H1 (cell line): Measurements from ENCODE around the gene CTU1. TPM values are rescaled to one million over a fixed set of nuclear protein-coding genes. Genes with fewer than 3 reads are reported as not detected.

ENCODE experiments used
- CTCF ChIA-PET: fragments of 300-600 bp; sonication (Branson Sonifier 250); formaldehyde crosslinking; loops from one replicate; lab custom pipeline; 2021; ENCODE audit not compliant: partially characterized antibody; lab: Charles Lee
- POLR2A ChIA-PET: fragments of 300-600 bp; sonication (Branson Sonifier 250); formaldehyde crosslinking; loops from one replicate; lab custom pipeline; 2021; ENCODE audit warnings: inconsistent platforms; ENCODE audit not compliant: partially characterized antibody; lab: Charles Lee
- DNase-seq, 2 experiments: peaks; one replicate each; pipeline versions ENCODE4 v3.0.0 to v3.0.0-alpha.2; 2010 to 2022; ENCODE audit warnings: low spot score in 2 of 2, low read depth in 1 of 2, mixed read lengths in 1 of 2
- FAIRE-seq: peaks from 2 replicates; lab custom pipeline; 2011; peaks lifted over from hg19 to GRCh38; lab: Jason Lieb, UNC
- H2AFZ ChIP-seq: 2 replicates; pipeline ENCODE4 v1.8.1; 2012; ENCODE audit warnings: low read length, inconsistent platforms
- H2AK5ac ChIP-seq: 2 replicates; pipeline ENCODE4 v1.6.1; 2013; ENCODE audit warnings: low read depth, low read length
- H2BK120ac ChIP-seq: replicated peaks from 2 replicates; pipeline ENCODE3; 2013; ENCODE audit warnings: low read depth, low read length, inconsistent platforms
- H2BK12ac ChIP-seq: 2 replicates; pipeline ENCODE4 v1.6.1; 2013; ENCODE audit warnings: low read depth, low read length
- H2BK15ac ChIP-seq: 2 replicates; pipeline ENCODE4 v1.6.1; 2013; ENCODE audit warnings: low read length
- H2BK20ac ChIP-seq: 2 replicates; pipeline ENCODE4 v1.6.1; 2013; ENCODE audit warnings: low read length
- H2BK5ac ChIP-seq: 2 replicates; pipeline ENCODE4 v1.6.1; 2013; ENCODE audit warnings: low read depth, low read length
- H3K14ac ChIP-seq: 2 replicates; pipeline ENCODE4 v1.6.1; 2013; ENCODE audit warnings: inconsistent platforms; ENCODE audit not compliant: insufficient read length
- H3K18ac ChIP-seq: 2 replicates; pipeline ENCODE4 v1.6.1; 2013; ENCODE audit warnings: low read length; ENCODE audit errors: extremely low read depth
- H3K23ac ChIP-seq: 2 replicates; pipeline ENCODE4 v1.6.1; 2013; ENCODE audit warnings: inconsistent platforms; ENCODE audit not compliant: insufficient read length
- H3K23me2 ChIP-seq: 2 replicates; pipeline ENCODE4 v1.6.1; 2013; ENCODE audit warnings: low read depth, low read length
- H3K27ac ChIP-seq: 2 replicates; pipeline ENCODE4 v1.6.1; 2011; ENCODE audit warnings: low read depth, low read length, inconsistent platforms
- H3K27me3 ChIP-seq, 4 experiments: replicated peaks in 1 of 4; 1 replicate in 1 of 4; 2 replicates in 3 of 4; pipeline versions ENCODE4 v1.6.1 to v1.8.1; 2011 to 2013; ENCODE audit warnings: low read length in 3 of 4, mild to moderate bottlenecking in 3 of 4, inconsistent platforms in 2 of 4, mixed read lengths in 2 of 4, moderate library complexity in 1 of 4; ENCODE audit not compliant: control insufficient read depth in 3 of 4, insufficient read depth in 3 of 4; ENCODE audit errors: extremely low read depth in 1 of 4
- H3K36me3 ChIP-seq, 4 experiments: 2 replicates each; pipeline versions ENCODE4 v1.6.1 to v1.8.1; 2011 to 2013; ENCODE audit warnings: mild to moderate bottlenecking in 4 of 4, low read length in 3 of 4, moderate library complexity in 2 of 4, control low read depth in 1 of 4, inconsistent platforms in 1 of 4; ENCODE audit not compliant: insufficient read depth in 4 of 4, control insufficient read depth in 2 of 4
- H3K4ac ChIP-seq: replicated peaks from 2 replicates; pipeline ENCODE3; 2013; ENCODE audit warnings: low read length, low read depth, mixed read lengths, inconsistent platforms; ENCODE audit not compliant: insufficient read length
- H3K4me1 ChIP-seq, 4 experiments: replicated peaks in 1 of 4; 1 replicate in 1 of 4; 2 replicates in 3 of 4; pipeline versions ENCODE4 v1.6.1 to v1.8.1; 2011 to 2013; ENCODE audit warnings: low read length in 3 of 4, inconsistent platforms in 2 of 4, mixed read lengths in 1 of 4; ENCODE audit not compliant: insufficient read depth in 4 of 4, control insufficient read depth in 3 of 4
- H3K4me2 ChIP-seq, 2 experiments: 2 replicates each; pipeline versions ENCODE4 v1.6.1 to v1.8.1; 2011 to 2013; ENCODE audit warnings: low read depth in 2 of 2, low read length in 2 of 2, control low read depth in 1 of 2, inconsistent platforms in 1 of 2, mild to moderate bottlenecking in 1 of 2; ENCODE audit not compliant: insufficient read depth in 1 of 2
- H3K4me3 ChIP-seq, 4 experiments: fragments of 200-600, 300-600 bp in 1 of 4; sonication (generic), shearing (Covaris generic), sonication (Bioruptor Twin) in 1 of 4; 2 replicates each; pipeline versions ENCODE4 v1.5.1 to v1.8.1; 2011 to 2016; ENCODE audit warnings: low read length in 4 of 4, low read depth in 3 of 4, control low read depth in 2 of 4, inconsistent platforms in 2 of 4, mild to moderate bottlenecking in 2 of 4, mixed read lengths in 1 of 4, moderate library complexity in 1 of 4; ENCODE audit not compliant: insufficient read depth in 2 of 4; ENCODE audit errors: extremely low read depth in 1 of 4
- H3K56ac ChIP-seq: replicated peaks from 2 replicates; pipeline ENCODE3; 2013; ENCODE audit warnings: low read depth, mild to moderate bottlenecking, mixed read lengths, low read length, inconsistent platforms; ENCODE audit not compliant: insufficient read length
- H3K79me1 ChIP-seq: 2 replicates; pipeline ENCODE4 v1.6.1; 2013; ENCODE audit warnings: low read depth, low read length, control low read depth
- H3K79me2 ChIP-seq, 2 experiments: 2 replicates each; pipeline versions ENCODE4 v1.6.1 to v1.8.1; 2012 to 2013; ENCODE audit warnings: low read length in 2 of 2, mild to moderate bottlenecking in 2 of 2, inconsistent platforms in 1 of 2; ENCODE audit not compliant: insufficient read depth in 2 of 2, control insufficient read depth in 1 of 2
- H3K9ac ChIP-seq, 4 experiments: replicated peaks in 1 of 4; 1 replicate in 1 of 4; 2 replicates in 3 of 4; pipeline versions ENCODE4 v1.6.1 to v1.8.1; 2011 to 2013; ENCODE audit warnings: low read depth in 3 of 4, low read length in 3 of 4, control low read depth in 2 of 4, mild to moderate bottlenecking in 2 of 4, moderate library complexity in 2 of 4, inconsistent platforms in 1 of 4; ENCODE audit errors: extremely low read depth in 1 of 4
- H3K9me3 ChIP-seq, 2 experiments: 2 replicates each; pipeline versions ENCODE4 v1.6.1 to v1.8.1; 2012 to 2013; ENCODE audit warnings: mild to moderate bottlenecking in 2 of 2, moderate library complexity in 2 of 2, control low read depth in 1 of 2, inconsistent platforms in 1 of 2, low read depth in 1 of 2, low read length in 1 of 2, mixed read lengths in 1 of 2; ENCODE audit not compliant: insufficient read depth in 2 of 2
- H4K20me1 ChIP-seq, 2 experiments: replicated peaks in 1 of 2; 2 replicates each; pipeline versions ENCODE3 to v1.8.1; 2011 to 2013; ENCODE audit warnings: inconsistent platforms in 2 of 2, low read length in 2 of 2, mild to moderate bottlenecking in 1 of 2; ENCODE audit not compliant: insufficient read depth in 2 of 2, control insufficient read depth in 1 of 2
- H4K5ac ChIP-seq: 2 replicates; pipeline ENCODE4 v1.6.1; 2013; ENCODE audit warnings: low read length, low read depth, mixed read lengths, inconsistent platforms; ENCODE audit not compliant: insufficient read length
- H4K8ac ChIP-seq: 2 replicates; pipeline ENCODE4 v1.8.0; 2013; ENCODE audit warnings: mild to moderate bottlenecking, moderate library complexity, low read length, inconsistent platforms; ENCODE audit not compliant: insufficient read depth; ENCODE audit errors: extremely low read depth
- H4K91ac ChIP-seq: replicated peaks from 2 replicates; pipeline ENCODE3; 2013; ENCODE audit warnings: low read length, mixed read lengths, inconsistent platforms; ENCODE audit not compliant: insufficient read length
- NANOG ChIP-seq: IDR thresholded peaks from 2 replicates; pipeline ENCODE4 v1.6.1; 2011; ENCODE audit warnings: low read length, low read depth, mild to moderate bottlenecking, inconsistent platforms; ENCODE audit not compliant: insufficient read depth, poor library complexity, severe bottlenecking
- ZNF274 ChIP-seq: IDR thresholded peaks from 2 replicates; pipeline ENCODE4 v1.7.0; 2012; ENCODE audit warnings: low read length, borderline replicate concordance; ENCODE audit errors: extremely low read depth
- WGBS, 2 experiments: shearing (Covaris generic) in 1 of 2; methylation state at CpG; one replicate each; pipeline versions ENCODE4 v1.1.6 to v1.1.7; 2013 to 2015; ENCODE audit warnings: low lambda C conversion rate in 2 of 2, mixed read lengths in 2 of 2, inconsistent platforms in 1 of 2, low coverage in 1 of 2, missing lambda C conversion rate in 1 of 2; ENCODE audit not compliant: insufficient replicate concordance in 2 of 2, insufficient coverage in 1 of 2, insufficient read length in 1 of 2; ENCODE audit errors: extremely low coverage in 1 of 2, missing lambda C conversion rate in 1 of 2; 5-methylcytosine and 5-hydroxymethylcytosine counted together
- polyA plus RNA-seq, 7 experiments: library from polyadenylated mRNA; depleted of rRNA in 3 of 7; stranded (reverse) in 5 of 7; unstranded in 2 of 7; fragments of >200 nt in 5 of 7; fragments of 200-250 nt in 2 of 7; gene quantifications; 1 replicate in 5 of 7; 2 replicates in 1 of 7; 4 replicates in 1 of 7; pipeline versions ENCODE4 v1.2.1 to v1.2.3, GENCODE V29; 2011 to 2013; ENCODE audit warnings: missing spikeins in 2 of 7, mixed read lengths in 2 of 7
- total RNA-seq: library from RNA; stranded (reverse); fragmentation: NEBNext Ultra II Directional; extraction: Animal tissue kit (Norgen Biotek cat#: 25700); gene quantifications from 2 replicates; pipeline ENCODE4 v1.2.1, GENCODE V29; 2021

The CTU1 gene
- total and polyA plus RNA-seq, 2 of the 8 experiments (the other 6 are each of a cell fraction or from before 2014, with no cell fraction given), result 4.6 to 7.2 TPM

- Histone ChIP-seq H2BK5ac (no peak overlapping the region), H3K79me2 (no peaks in the 10 kb centered on the region), H3K14ac (no peak overlapping the region), H4K20me1 (peaks cover 2 to 6% of the 10 kb centered on the region in 2 experiments), H3K23me2 (peaks cover 11% of the 10 kb centered on the region), H3K27me3 (peaks cover 0 to 13% (median 0%) of the 10 kb centered on the region in 4 experiments; a peak in 3 of 7 replicates), H3K4ac (no peak overlapping the region), H2AFZ (no peak overlapping the region), H2BK12ac (no peak overlapping the region), H2BK15ac (no peak overlapping the region), H2BK120ac (no peak overlapping the region), H4K5ac (no peak overlapping the region), H3K18ac (no peak overlapping the region), H2AK5ac (no peak overlapping the region), H3K4me1 (peaks cover 0 to 6% (median 0%) of the 10 kb centered on the region in 4 experiments; a peak in 3 of 7 replicates), H3K4me3 (no peak overlapping the region), H3K27ac (no peak overlapping the region), H3K9ac (no peak overlapping the region), H3K4me2 (no peak overlapping the region), H3K23ac (no peak overlapping the region), H2BK20ac (no peak overlapping the region), H3K79me1 (peaks cover 4% of the 10 kb centered on the region), H4K8ac (no peak overlapping the region), H3K36me3 (no peaks in the 10 kb centered on the region), H3K56ac (no peak overlapping the region), H3K9me3 (no peaks in the 10 kb centered on the region), H4K91ac (no peak overlapping the region)
- WGBS, 2 experiments, result 56% methylated on average over 1 of the region's 1 CpG; no CpG with 5 or more reads in 1 of the 2 experiments
- FAIRE-seq, result no peak
- CTCF ChIA-PET, result interaction anchor here (0.9 to 1.2 kb wide), 3 partner anchors 10 to 157 kb away, joined by 3 read pairs; no protein-coding TSS in a partner anchor
- DNase-seq, result no peak
- POLR2A ChIA-PET, result no interaction called here
- no peak for TF ChIP-seq ZNF274
- TF ChIP-seq NANOG, result no peak
Measured at GRCh38 chr19:51110666-51110971, 2.4 kb upstream of the CTU1 start.
